DMS53 treated with DMSO at 0.1 percent for 48 hours (cell line): ENCODE results near the gene FRAT1.
A peak's percentile ranks its signal among the peaks of the same experiment; 100 is the strongest.

Source experiments
- DNase-seq: peaks from one replicate; lab custom pipeline; 2025; ENCODE audit not compliant: unreplicated experiment; lab: John Stamatoyannopoulos, UW

The FRAT1 gene

GRCh38 chr10:97363071-97363470, 44.0 kb downstream of the FRAT1 start:
- DNase-seq = peak; percentile 22

DNA sequence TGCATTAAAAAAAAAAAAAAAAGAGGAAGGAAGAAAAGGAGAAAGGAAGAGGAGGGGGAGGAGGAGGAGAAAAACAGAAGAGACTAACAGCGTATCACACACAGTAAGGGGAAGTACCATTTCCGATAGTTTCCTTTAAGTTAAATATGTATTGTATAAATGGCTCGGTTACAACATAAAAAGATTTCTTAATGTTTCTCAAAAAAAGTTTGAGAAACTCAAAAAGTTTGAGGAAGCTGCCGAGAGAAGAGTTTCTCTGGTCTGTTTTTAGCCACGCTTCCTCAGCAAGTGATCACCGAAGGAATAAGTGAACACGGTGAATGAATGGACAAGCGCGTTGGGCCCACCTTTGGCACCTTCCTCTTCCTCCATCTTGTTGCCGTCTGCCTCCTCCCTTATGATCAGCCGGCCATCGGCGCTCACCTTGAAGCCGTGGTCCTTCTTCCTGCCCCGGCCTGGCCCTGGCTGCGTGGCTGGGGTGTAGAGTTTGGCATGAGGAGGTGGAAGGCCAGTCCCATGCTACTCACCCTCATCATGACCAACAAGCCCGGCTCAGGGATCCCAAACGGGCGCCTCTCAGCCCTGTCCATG, 46.8 kb downstream of the FRAT1 start:
- DNase-seq = no peak

- no peak for DNase-seq
Measured at GRCh38 chr10:97366572-97366971, 47.5 kb downstream of the FRAT1 start.

DNA sequence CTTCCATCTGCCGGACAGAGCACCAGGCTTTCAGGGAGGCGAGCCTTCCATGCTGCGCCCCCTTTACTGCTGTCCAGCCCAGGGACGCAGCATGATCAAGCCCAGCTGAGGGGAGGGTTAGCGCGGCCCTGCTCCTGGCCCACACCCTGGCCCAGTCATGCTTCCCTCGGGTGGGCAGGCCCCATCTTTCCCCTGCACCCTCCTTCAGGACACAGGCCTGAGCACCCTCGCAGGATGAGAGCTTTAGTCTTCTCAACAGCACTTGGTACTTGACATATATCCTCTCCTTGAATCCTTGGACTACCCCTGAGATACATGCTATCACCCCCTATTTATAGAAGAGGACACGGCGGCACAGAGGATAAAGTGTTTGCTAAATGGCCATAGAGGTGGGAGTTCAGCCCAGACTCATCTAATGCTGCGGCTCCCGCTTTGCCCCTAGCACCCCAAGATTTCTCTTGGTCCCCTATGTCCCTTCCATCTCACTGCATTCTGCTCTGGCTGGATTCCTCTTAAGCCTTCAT, 48.1 kb downstream of the FRAT1 start:
- no peak for DNase-seq
